HEK293 (cell line): ENCODE data around the gene SFTPD.

Experiments
- CTCF ChIA-PET: fragments of 350-600 bp; formaldehyde crosslinking; extraction: SDS; loops from one replicate; lab custom pipeline; 2021; ENCODE audit warnings: antibody characterized with exemption; lab: Yijun Ruan, JAX
- POLR2A ChIA-PET: fragments of 300-600 bp; formaldehyde crosslinking; extraction: SDS; loops from one replicate; lab custom pipeline; 2020; ENCODE audit warnings: antibody characterized with exemption, inconsistent platforms; lab: Yijun Ruan, JAX
- H3K27ac ChIP-seq: fragments of 200-500 bp; sonication (Bioruptor generic); 2 replicates; pipeline ENCODE4 v1.5.1; 2014; ENCODE audit warnings: low read depth, low read length, control low read depth, inconsistent platforms; ENCODE audit errors: extremely low read depth
- H3K36me3 ChIP-seq, 2 experiments: fragments of 200-500 bp in 1 of 2; sonication (Bioruptor generic) in 1 of 2; 1 replicate in 1 of 2; 2 replicates in 1 of 2; pipeline ENCODE4 v1.5.1; 2014 to 2017; ENCODE audit warnings: inconsistent platforms in 2 of 2, low read length in 2 of 2; ENCODE audit not compliant: control insufficient read depth in 2 of 2, insufficient read depth in 1 of 2
- H3K4me1 ChIP-seq: fragments of 200-500 bp; sonication (Bioruptor generic); 2 replicates; pipeline ENCODE4 v1.5.1; 2014; ENCODE audit warnings: mild to moderate bottlenecking, low read length, inconsistent platforms; ENCODE audit not compliant: control insufficient read depth, insufficient read depth
- H3K4me3 ChIP-seq: 2 replicates; pipeline ENCODE4 v1.5.1; 2011; ENCODE audit warnings: low read depth, mild to moderate bottlenecking, control low read depth, low read length, moderate library complexity
- H3K9me3 ChIP-seq: fragments of 200-500 bp; sonication (Bioruptor generic); 2 replicates; pipeline ENCODE4 v1.5.1; 2014; ENCODE audit warnings: low read depth, low read length, inconsistent platforms; ENCODE audit not compliant: control insufficient read depth, insufficient read depth
- ATF2 ChIP-seq: fragments of 450-650 bp; formaldehyde crosslinking; IDR thresholded peaks from 2 replicates; pipeline ENCODE4 v1.5.1; 2016; ENCODE audit warnings: missing biosample characterization, missing genetic modification characterization, low read depth
- GLIS1 ChIP-seq: fragments of 450-650 bp; formaldehyde crosslinking; IDR thresholded peaks from 2 replicates; pipeline ENCODE4 v1.5.1; 2016; ENCODE audit warnings: missing biosample characterization, missing genetic modification characterization
- IKZF3 ChIP-seq: fragments of 450-650 bp; IDR thresholded peaks from 2 replicates; pipeline ENCODE4 v1.5.0; 2018; ENCODE audit warnings: missing biosample characterization, mild to moderate bottlenecking, missing genetic modification characterization, moderate library complexity
- KLF17 ChIP-seq: fragments of 450-650 bp; formaldehyde crosslinking; IDR thresholded peaks from 2 replicates; pipeline ENCODE4 v1.5.1; 2016; ENCODE audit warnings: missing biosample characterization, missing genetic modification characterization
- TSHZ1 ChIP-seq: fragments of 450-650 bp; formaldehyde crosslinking; IDR thresholded peaks from 2 replicates; pipeline ENCODE4 v1.5.1; 2016; ENCODE audit warnings: missing biosample characterization, missing genetic modification characterization, borderline replicate concordance
- ZBTB26 ChIP-seq: fragments of 450-650 bp; formaldehyde crosslinking; optimal IDR thresholded peaks from 2 replicates; pipeline ENCODE3; 2016; ENCODE audit warnings: missing biosample characterization, mild to moderate bottlenecking, missing genetic modification characterization
- ZBTB49 ChIP-seq: fragments of 450-650 bp; formaldehyde crosslinking; IDR thresholded peaks from 2 replicates; pipeline ENCODE4 v1.5.1; 2016; ENCODE audit warnings: missing biosample characterization, missing genetic modification characterization, low read depth
- ZBTB7A ChIP-seq: fragments of 450-650 bp; formaldehyde crosslinking; IDR thresholded peaks from 2 replicates; pipeline ENCODE4 v1.5.1; 2016; ENCODE audit warnings: low read depth, missing biosample characterization, missing genetic modification characterization
- ZNF10 ChIP-seq: fragments of 450-650 bp; formaldehyde crosslinking; IDR thresholded peaks from 2 replicates; pipeline ENCODE4 v1.5.1; 2017; ENCODE audit warnings: missing biosample characterization, missing genetic modification characterization
- ZNF112 ChIP-seq: fragments of 450-650 bp; formaldehyde crosslinking; IDR thresholded peaks from 2 replicates; pipeline ENCODE4 v1.5.0; 2017; ENCODE audit warnings: missing biosample characterization, missing genetic modification characterization
- ZNF16 ChIP-seq: fragments of 450-650 bp; formaldehyde crosslinking; IDR thresholded peaks from 2 replicates; pipeline ENCODE4 v1.5.1; 2016; ENCODE audit warnings: low read depth, missing biosample characterization, missing genetic modification characterization
- ZNF169 ChIP-seq: fragments of 450-650 bp; formaldehyde crosslinking; IDR thresholded peaks from 2 replicates; pipeline ENCODE4 v1.5.1; 2016; ENCODE audit warnings: missing biosample characterization, missing genetic modification characterization
- ZNF174 ChIP-seq: fragments of 450-650 bp; formaldehyde crosslinking; IDR thresholded peaks from 2 replicates; pipeline ENCODE4 v1.5.0; 2017; ENCODE audit warnings: missing biosample characterization, mild to moderate bottlenecking, missing genetic modification characterization
- ZNF223 ChIP-seq: fragments of 450-650 bp; formaldehyde crosslinking; IDR thresholded peaks from 2 replicates; pipeline ENCODE4 v1.5.1; 2016; ENCODE audit warnings: missing biosample characterization, missing genetic modification characterization
- ZNF280D ChIP-seq: fragments of 450-650 bp; formaldehyde crosslinking; IDR thresholded peaks from 2 replicates; pipeline ENCODE4 v1.5.1; 2016; ENCODE audit warnings: missing biosample characterization, missing genetic modification characterization
- ZNF335 ChIP-seq: fragments of 450-650 bp; formaldehyde crosslinking; conservative IDR thresholded peaks from 2 replicates; pipeline ENCODE4 v1.5.1; 2016; ENCODE audit warnings: missing biosample characterization, missing genetic modification characterization
- ZNF560 ChIP-seq: fragments of 450-650 bp; formaldehyde crosslinking; IDR thresholded peaks from 2 replicates; pipeline ENCODE4 v1.5.1; 2017; ENCODE audit warnings: missing biosample characterization, missing genetic modification characterization, borderline replicate concordance
- ZNF830 ChIP-seq: fragments of 450-650 bp; IDR thresholded peaks from 2 replicates; pipeline ENCODE4 v1.5.0; 2018; ENCODE audit warnings: missing biosample characterization, missing genetic modification characterization, low read depth, mild to moderate bottlenecking, moderate library complexity
- ZNF837 ChIP-seq: fragments of 450-650 bp; formaldehyde crosslinking; IDR thresholded peaks from 2 replicates; pipeline ENCODE4 v1.5.1; 2016; ENCODE audit warnings: missing biosample characterization, missing genetic modification characterization
- ZSCAN30 ChIP-seq: fragments of 450-650 bp; IDR thresholded peaks from 2 replicates; pipeline ENCODE4 v1.5.1; 2018; ENCODE audit warnings: missing biosample characterization, mild to moderate bottlenecking, missing genetic modification characterization, moderate library complexity

SFTPD gene

GRCh38 chr10:79948976-79949722, at the start of gene SFTPD:
Gene SFTPD (minus strand): TSS chr10:79949105. CDS start chr10:79946659, 2,446 bp downstream.
- Histone ChIP-seq H3K4me3 (no peak within 1 kb of the TSS), H3K4me1 (no peaks in the 10 kb centered on the region)
- POLR2A ChIA-PET: no interaction called here
- TF ChIP-seq ZNF560 (no peak), ZNF830 (tag by site-specific recombination) (no peak), ZBTB26 (tag by site-specific recombination) (no peak), ZNF837 (tag by site-specific recombination) (no peak), ATF2 (tag by site-specific recombination) (no peak), IKZF3 (tag by site-specific recombination) (no peak), KLF17 (tag by site-specific recombination) (no peak), ZBTB49 (tag by site-specific recombination) (no peak), ZNF16 (tag by site-specific recombination) (no peak), ZNF335 (tag by site-specific recombination) (no peak), ZNF223 (tag by site-specific recombination) (no peak), ZSCAN30 (tag by site-specific recombination) (no peak), ZNF169 (tag by site-specific recombination) (no peak)
- TF ChIP-seq, all 188 proteins: peak for 0
- no peak within 1 kb of the TSS for H3K27ac ChIP-seq
- CTCF ChIA-PET: interaction anchor here (0.7 kb wide), 1 partner anchor 95 kb away, joined by 3 read pairs; no protein-coding TSS in a partner anchor
- no peaks in the 10 kb centered on the region for H3K36me3 ChIP-seq
- peaks cover 1% of the 10 kb centered on the region; the same call in 1 of the 2 replicates for H3K9me3 ChIP-seq

- ChIA-PET POLR2A (no interaction called here), CTCF (no interaction called here)
- H3K4me1 ChIP-seq: no peaks in the 10 kb centered on the region
- no peaks in the 10 kb centered on the region for H3K9me3 ChIP-seq
- no peak overlapping the region for H3K4me3 ChIP-seq
- H3K36me3 ChIP-seq: no peaks in the 10 kb centered on the region
- H3K27ac ChIP-seq: no peak overlapping the region
- TF ChIP-seq GLIS1 (tag by site-specific recombination): no peak
- TF ChIP-seq TSHZ1: no peak
- TF ChIP-seq ZBTB7A (tag by site-specific recombination): no peak
- no peak for TF ChIP-seq ZNF174 (tag by site-specific recombination)
- TF ChIP-seq ZNF112: no peak
- TF ChIP-seq ZNF280D: no peak
- no peak for TF ChIP-seq ZNF10 (tag by site-specific recombination)
Observed at GRCh38 chr10:79995979-79996634, 47.2 kb upstream of the SFTPD start.
